ENCODE data around the gene PEAK3.

Gene PEAK3

DNA sequence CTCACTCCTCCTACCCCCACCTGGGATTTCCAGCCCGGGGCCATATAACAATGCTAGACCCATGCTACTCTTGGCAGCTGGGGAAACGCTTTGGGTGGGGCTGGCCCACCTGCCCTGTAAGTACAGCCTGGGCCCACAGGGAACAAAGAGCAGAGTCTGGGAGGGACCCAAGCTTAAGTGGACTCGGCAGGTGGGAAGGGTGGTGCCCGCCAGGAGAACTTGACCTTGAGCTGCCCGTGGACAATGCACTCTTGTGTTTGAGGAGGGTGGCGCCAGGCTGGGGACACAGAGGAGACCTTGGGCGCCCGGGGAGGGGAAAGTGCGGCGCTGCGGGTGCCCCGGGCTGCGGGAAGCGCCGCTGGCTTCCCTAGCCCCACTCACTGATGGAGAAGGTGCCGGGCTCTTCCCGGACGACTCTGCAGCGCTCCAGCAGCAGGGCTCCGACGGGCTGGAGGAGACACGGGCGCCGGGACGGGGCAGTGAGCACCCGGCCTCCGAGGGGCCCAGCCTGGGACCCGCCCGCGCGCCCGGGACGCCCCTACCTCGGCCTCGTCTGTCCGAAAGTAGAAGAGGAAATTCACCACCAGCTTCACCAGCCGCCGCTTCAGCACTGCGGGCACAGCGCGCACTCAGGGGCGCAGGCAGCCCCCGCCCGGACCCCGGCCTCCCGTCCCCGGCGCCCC, 46.5 kb downstream of the PEAK3 start:
- no peak for DNase-seq

DNA sequence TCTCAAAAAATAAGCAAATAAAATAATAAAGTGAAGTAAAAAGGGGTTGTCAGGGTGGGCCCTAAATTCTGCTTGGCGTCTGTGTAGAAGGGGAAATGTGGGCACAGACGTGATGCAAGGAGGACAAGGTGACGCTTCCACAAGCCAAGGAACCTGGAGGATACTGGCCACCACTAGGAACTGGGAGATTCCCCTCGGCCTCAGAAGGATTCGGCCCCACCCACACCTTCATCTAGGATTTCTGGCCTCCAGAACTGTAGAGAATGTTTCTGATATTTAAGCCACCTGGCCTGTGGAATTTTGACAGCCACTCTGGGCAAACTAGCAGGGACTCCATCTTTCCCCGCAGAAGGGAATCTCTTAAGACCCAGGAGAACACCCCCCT, 47.0 kb downstream of the PEAK3 start:
- DNase-seq, result no peak

DNA sequence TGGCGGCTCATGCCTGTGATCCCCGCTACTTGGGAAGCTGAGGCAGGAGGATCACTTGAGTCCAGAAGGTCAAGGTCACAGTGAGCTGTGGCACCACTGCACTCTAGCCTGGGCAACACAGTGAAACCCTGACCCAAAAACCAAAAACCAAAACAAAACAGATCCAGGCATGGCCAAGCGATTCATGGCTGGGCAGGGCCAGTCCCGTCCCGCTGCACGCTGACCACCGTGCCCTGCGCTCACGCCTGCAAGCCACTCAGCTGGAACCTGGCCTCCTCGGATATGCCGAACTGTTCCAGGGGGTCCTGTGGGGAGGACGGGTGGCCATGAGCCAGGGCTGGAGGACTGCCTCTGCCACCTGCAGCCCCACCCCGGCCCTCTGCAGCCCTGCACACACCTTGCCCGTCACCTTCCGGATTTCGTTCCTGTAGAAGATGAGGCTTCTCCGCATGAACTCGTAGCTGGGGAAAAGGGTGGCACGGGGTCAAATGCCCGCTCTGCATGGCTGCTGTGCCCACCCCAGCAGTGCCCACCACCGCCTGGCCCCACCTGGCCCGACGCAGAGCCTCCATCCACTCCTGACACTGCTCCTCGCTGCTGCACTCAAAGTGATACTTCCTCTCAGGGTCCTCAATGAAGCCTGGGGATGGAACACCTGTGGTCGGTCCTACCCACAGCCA, 48.2 kb downstream of the PEAK3 start:
- DNase-seq, result no peak

DNA sequence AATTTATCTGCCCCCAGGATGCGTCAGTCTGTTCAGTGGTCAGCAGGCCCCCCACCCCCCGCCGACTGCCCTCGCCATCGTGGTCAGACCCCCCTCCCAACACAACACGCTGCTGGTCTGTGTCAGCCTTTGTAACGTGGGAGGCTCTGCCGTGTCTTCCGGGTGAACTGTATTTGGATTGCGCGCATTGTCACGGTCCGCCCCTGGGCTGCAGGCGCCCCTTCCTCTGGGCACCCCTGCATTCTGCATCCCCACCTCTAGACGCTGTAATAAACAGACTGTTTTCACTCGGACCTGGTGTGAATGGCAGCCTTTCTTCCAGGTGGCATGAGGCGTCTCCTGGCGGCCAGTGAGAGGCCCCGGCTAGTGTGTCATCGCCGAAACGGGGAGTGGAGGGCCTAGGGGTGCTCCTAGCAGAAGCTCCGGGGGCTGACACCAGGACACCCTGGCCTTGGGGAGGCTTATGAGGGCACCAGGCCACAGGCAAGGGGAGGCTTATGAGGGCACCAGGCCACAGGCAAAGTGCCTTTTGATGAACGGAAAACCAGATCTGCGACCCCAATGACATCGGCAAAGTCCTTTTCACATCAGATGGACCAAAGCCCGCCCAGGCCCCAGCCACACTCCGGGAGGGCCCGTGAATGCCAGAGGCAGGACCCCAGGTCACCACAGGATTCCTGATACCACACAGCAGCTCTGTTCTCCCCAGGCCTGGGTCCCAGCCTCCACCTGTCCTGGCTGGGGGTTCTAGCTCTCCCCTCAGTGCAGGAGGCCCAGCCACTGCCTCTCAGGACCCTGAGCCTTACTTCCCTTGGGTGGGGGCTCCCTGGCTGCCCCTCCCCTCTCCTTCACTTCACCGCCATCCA, 49.5 kb downstream of the PEAK3 start:
- no peak for DNase-seq

DNA sequence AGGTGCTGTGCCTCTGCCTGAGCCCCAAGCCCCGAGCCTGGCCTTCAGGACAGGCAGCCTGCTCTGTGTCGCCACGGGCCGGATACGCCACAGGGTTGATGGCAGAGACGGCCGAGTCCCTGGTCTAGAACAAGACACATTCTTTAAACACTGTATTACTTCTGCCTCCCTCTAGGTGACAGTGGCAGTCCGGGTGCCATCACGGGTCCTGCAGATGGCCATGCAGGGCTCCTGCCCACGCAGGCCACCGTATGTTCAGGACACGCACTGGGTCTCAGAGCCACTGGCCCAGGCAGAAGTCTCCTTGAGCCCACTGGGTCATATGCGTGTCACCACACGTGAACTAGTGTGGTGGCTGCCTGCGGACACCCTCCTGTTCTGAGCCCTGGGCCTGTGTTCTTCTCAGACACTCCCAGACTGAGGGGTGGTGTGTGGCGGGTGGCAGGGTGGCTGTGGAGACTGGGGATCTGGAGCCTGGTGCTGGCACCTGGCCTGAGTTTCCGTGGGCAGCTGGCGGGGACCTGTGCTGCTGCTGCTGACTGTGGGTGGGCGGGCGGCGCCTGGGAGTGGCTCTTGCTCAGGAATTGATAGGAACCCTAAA, 50.3 kb downstream of the PEAK3 start:
- no peak for DNase-seq

DNA sequence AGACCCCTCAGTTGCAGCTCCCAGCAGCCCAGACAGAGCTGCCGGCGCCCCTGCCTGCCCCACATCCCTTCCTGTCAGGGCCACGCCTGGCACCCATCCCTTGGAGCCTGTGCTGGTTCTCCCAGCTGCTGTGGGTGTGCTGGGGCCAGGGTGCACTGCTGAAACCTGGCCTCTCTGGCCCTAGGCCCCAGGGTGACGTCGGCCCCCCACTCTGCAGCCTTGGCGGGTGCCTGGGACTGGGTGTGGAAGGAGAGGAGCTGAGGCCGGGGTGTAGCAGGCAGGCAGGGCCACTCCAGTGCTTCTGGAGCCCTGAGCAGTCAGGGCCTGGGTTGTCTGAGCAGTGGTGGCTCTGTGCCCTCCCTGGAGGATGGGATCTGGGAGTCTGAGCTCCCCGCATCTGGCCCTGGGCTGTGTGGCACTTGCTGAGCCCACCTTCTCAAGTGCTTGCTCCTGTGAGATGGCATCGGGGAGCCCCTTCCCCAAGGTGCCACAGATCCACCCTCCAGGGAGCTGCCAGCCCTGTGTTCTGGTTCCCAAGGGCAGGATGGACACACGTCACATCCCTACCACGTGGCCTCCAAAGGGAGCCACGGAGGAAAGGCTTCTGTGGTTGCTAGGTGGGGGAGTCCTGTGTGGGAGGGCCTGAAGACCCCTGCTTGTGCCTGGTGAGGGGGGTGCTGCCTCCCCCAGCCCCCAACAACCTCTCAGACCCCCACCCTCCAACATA, 51.0 kb downstream of the PEAK3 start:
- no peak for DNase-seq

DNA sequence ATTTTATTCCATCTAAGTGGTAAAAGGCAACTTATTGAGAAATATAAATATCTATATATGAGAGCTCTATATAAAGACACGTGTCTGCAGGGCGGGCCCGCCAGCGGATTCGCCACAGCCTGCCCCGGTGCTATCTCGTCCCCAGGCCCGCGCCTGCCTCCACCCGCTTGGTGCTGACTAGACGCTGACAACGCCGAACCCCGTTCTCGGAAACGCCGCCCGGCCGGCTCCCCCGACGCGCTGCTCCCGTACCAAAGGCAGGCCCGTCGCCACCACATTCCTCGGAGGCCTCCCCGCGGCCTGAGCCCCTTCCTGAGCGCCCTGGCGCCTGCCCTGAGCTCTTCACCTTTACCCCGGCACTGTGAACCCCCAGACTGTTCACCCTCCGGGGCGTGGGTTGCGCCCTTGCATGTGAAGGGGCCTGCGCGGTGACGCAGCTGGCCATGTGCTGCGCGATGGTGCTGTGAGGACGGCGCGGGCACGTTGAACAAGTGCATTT, 51.9 kb downstream of the PEAK3 start:
- no peak for DNase-seq

DNA sequence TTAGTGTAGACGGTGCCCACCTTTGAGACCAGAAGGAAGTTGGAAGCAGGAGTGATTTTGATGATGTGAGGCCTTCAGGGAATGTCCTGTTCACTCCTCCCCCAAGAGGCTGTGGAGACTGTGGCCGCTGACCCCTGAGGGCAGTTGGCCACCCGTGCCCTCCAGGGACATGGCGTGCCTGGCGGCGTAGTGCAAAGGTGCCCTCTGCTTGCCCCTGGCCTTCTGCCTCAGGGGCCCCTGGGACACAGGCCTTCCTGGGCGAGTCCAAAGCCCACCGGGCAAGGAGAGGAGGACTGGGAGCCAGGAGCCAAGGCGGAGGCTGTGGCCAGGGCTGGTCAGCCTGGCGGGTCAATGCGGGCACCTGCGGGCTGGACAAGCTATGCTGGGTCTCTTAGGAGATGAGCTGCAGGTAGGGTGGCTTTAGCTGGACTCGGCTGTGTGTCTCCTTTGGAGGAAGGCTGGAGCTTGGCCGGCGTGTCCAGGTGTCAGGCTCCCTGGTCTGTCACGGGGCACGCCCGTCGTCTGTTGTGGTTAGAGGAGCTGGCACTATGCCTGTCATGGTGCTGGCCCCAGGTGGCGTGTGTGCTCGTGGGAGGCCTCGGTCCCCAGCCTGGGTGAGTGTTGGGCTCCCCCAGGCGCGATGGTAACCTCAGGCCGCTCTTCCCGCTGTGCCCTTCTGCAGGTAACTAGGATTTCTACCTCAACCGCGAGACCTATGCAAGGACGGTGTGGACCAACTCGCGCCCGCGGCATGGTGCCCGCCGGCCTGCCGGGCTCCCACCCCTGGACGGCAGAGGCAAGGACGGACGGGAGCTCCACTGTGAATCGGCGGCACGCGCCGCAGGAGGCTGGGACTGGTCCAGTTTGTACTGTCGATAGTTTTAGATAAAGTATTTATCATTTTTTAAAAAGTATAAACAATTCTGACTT, 52.6 kb downstream of the PEAK3 start:
- DNase-seq, result no peak

DNA sequence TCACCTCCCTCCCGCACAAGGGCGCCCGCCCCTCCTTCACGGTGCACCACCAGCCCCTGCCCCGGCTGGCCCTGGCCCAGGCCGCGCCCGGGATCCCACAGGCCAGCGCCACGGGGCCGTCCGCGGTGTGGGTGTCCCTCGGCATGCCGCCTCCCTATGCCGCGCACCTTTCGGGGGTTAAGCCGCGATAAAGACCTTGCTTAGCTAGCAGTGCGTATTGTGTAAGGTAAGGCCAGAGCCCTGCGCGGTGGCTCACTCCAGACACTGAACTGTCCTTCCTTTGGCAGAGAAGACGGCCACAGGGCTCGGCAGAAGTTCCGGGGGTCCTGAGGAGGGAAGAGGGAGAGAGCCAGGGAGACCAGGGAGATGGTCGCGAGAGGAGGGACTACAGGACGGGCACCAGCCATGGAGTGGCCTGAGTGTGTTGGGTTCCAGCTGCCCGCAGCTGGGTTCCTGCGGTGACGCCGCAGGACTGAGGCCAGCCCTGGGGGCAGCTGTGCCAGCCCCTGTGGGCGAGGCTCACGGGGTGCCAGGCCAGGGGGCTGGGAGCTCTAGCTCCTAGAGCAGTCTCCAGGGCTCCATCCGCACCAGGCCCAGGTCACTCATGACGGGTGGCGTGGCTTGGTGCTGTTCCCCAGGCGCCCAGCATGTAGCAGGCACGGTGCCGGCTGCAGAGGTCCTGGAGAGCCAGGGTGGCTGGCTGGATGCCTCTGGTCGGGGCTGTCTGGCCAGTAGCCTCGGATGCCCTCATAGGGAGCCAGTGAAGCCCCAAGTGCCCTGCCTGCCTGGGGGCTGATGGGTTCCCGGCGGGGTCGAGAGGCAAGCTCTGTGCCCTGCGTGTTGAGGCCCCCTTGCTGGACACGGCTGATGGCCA, 53.6 kb downstream of the PEAK3 start:
- DNase-seq, result no peak

DNA sequence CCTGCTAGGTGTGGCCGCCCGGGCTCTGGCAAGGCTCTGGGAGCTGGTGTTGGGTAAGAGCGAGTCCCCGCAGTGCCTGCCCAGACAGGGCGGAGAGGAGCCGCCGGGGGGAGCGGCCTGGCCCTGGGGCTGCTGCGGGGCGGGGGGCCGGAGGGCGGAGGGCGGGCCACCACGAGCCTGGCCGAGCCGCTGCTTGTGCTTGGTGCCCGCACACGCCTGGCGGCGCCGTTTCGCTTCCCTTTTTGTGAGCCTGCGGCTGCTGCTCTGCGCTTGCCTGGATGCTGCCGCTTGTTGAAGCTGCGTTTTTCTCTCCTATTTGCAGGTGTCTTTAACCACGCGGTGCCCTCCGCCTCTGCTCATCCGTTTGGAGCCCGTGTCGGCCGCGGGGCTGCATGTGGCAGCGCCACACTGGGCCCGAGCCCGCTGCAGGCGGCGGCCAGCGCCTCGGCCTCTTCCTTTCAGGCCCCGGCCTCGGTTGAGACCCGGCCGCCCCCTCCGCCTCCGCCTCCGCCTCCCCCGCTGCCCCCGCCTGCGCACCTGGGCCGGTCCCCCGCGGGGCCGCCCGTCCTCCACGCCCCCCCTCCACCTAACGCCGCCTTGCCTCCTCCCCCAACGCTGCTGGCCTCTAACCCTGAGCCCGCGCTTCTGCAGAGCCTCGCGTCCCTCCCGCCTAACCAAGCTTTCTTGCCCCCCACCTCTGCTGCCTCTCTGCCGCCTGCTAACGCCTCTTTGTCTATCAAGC, 54.4 kb downstream of the PEAK3 start:
- DNase-seq, result no peak

DNA sequence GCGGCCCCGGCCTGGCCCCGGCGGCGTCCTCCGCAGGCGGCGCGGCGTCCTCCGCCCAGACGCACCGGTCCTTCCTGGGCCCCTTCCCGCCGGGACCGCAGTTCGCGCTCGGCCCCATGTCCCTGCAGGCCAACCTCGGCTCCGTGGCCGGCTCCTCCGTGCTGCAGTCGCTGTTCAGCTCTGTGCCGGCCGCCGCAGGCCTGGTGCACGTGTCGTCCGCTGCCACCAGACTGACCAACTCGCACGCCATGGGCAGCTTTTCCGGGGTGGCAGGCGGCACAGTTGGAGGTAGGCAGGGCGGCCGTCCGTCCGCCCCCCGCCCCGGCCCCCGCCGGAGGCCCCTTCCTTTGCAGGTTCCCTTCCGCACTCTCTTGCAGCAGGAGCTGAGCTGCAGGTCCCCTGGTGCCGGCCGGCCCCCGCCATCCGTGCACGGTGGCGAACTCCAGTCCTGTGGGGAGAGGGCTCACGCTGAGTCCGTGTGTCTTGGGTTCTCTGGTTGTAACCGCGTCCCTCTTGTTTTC, 55.1 kb downstream of the PEAK3 start:
- no peak for DNase-seq

DNA sequence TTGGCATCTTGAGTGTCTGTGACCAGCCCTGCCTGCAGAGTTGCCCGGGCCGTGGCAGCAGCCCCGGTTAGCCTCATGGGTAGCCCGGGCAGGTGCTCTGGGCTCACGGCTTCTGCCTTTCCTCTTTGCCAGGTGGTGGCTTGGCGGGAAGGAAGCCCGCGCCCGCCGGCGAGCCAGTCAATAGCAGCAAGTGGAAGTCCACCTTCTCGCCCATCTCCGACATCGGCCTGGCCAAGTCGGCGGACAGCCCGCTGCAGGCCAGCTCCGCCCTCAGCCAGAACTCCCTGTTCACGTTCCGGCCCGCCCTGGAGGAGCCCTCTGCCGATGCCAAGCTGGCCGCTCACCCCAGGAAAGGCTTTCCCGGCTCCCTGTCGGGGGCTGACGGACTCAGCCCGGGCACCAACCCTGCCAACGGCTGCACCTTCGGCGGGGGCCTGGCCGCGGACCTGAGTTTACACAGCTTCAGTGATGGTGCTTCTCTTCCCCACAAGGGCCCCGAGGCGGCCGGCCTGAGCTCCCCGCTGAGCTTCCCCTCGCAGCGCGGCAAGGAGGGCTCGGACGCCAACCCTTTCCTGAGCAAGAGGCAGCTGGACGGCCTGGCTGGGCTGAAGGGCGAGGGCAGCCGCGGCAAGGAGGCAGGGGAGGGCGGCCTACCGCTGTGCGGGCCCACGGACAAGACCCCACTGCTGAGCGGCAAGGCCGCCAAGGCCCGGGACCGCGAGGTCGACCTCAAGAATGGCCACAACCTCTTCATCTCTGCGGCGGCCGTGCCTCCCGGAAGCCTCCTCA, 55.7 kb downstream of the PEAK3 start:
- DNase-seq, result no peak

DNA sequence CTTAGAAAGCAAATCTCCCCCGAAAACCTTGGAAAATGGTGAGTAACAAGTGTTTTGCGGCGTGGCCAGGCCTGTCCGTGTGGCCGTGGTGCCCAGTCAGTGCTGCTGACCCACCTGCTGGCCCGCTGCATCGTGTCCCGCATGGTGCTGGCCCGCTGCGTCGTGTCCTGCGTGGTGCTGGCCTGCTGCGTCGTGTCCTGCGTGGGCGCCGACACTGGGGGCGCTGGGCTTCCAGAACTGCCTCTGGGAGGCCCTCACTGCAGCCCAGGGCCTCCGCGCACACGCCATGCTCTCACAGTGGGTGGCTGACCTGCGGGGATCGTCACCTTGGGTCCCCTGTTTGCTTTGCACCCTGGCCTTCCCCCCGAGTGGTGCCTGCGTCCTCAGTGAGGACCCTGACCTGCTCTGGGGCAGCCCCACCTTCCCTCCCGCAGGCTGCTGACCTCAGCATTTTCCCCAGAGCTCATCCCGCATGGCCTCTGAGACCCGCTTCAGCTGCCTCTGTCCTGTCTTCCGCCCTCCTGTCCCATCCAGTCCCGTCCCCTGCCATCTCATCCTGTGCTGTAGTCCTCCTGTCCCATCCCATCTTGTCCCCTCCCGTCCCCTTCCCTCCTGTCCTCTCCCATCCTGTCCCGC, 56.4 kb downstream of the PEAK3 start:
- no peak for DNase-seq

DNA sequence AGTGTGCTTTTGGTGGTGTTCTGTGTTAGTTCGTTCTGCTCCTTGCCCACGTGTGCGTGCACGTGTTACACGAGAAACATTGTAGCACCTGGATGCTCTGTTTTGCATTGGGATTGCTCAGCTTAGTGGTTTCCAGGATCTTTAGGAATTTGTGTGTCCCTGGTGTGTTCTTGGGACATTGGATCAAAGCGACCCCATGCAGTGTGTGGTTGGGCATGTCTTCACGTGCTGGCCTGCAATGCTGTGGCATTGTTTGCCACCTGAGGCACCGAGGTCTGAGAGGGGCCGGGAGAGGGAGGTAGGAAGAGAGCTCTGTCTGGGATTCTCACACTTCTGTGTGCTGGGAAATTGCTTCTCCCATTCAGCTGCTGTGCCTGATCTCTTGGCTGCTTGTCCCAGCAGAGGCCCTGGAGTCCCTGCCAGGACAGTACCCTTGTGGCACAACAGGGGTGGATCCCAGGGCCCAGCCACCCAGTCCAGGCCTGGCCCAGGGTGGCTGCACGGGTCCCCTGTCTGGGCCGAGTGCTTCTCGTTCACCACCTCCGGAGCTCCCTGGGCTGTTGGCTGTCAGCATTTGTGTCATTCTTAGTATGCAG, 57.1 kb downstream of the PEAK3 start:
- DNase-seq, result no peak

Data from central memory CD4-positive, alpha-beta T cell (primary cell).